ENCODE data around the gene FGF22.
"Not testable (repeated sequence)": the region's sequence is repeated elsewhere in the genome, so short reads cannot be mapped to it uniquely, and the experiment has no call there.

FGF22 gene

DNA sequence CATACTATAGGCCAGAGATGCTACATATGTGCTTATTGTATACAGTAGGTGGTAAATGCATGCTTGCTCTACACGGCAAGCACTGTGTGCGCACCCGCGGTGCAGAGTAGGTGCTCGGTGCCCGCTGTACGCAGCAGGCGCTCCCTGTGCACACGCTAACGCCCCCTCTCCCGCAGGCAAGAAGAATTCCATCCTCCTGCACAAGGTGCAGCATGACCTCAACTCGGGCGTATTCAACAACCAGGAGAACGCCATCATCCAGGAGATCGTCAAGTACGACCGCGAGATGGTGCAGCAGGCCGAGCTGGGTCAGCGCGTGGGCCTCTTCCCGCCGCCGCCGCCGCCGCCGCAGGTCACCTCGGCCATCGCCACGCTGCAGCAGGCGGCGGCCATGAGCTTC, 24.1 kb upstream of the FGF22 start:
- DNase-seq, result no peak
- no peak overlapping the region for H3K4me3 Mint-ChIP-seq

DNA sequence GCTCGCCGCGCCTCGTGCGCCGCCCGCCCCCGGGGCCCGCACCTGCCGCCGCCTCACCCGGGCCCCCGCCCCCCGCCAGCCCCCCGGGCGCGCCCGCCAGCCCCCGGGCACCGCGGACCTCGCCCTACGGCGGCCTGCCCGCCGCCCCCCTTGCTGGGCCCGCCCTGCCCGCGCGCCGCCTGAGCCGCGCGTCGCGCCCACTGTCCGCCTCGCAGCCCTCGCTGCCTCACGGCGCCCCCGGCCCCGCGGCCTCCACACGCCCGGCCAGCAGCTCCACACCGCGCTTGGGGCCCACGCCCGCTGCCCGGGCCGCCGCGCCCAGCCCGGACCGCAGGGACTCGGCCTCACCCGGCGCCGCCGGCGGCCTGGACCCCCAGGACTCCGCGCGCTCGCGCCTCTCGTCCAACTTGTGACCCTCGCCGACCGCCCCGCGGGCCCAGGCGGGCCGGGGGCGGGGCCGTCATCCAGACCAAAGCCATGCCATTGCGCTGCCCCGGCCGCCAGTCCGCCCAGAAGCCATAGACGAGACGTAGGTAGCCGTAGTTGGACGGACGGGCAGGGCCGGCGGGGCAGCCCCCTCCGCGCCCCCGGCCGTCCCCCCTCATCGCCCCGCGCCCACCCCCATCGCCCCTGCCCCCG, 23.5 kb upstream of the FGF22 start:
- Mint-ChIP-seq H3K27me3 (no peaks in the 10 kb centered on the region), H3K4me1 (peaks cover 12% of the 10 kb centered on the region), H3K27ac (no peak overlapping the region), H3K9me3 (no peaks in the 10 kb centered on the region), H3K4me3 (no peak overlapping the region)
- no peak for DNase-seq
- ATAC-seq, result no peak

More for the DNA sequence above, 24.1 kb upstream of the FGF22 start:
- peaks cover 17% of the 10 kb centered on the region for H3K4me1 Mint-ChIP-seq
- no peak for ATAC-seq
- H3K27me3 Mint-ChIP-seq, result no peaks in the 10 kb centered on the region
- H3K27ac Mint-ChIP-seq, result no peak overlapping the region
- H3K9me3 Mint-ChIP-seq, result no peaks in the 10 kb centered on the region

DNA sequence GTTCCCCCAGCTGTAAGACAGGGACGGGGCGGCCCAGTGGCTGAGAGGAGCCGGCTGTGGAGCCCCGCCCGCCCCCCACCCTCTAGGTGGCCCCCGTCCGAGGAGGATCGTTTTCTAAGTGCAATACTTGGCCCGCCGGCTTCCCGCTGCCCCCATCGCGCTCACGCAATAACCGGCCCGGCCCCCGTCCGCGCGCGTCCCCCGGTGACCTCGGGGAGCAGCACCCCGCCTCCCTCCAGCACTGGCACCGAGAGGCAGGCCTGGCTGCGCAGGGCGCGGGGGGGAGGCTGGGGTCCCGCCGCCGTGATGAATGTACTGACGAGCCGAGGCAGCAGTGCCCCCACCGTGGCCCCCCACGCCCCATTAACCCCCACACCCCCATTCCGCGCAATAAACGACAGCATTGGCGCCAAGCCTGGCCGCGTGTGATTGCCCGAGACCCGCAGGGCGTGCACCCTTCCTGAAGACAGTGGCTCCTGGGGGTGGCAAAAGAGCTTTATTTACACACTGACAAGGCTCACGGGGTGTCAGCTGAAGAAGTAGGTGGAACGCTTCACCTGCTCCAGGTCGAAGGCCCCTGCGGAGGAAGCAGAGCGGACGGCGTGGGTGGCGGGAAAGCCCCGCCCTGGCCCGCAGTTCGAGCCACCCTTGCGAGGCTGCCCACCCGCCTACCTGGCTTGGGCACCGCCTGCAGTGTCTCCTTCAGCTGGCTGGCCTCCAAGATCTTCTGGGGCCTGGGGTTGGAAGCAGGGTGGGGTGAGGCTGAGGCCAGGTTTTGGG, 22.7 kb upstream of the FGF22 start:
- Mint-ChIP-seq H3K4me3 (no peak overlapping the region), H3K27me3 (no peaks in the 10 kb centered on the region), H3K27ac (no peak overlapping the region), H3K4me1 (peaks cover 4% of the 10 kb centered on the region), H3K9me3 (no peaks in the 10 kb centered on the region)
- no peak for DNase-seq
- ATAC-seq, result no peak

DNA sequence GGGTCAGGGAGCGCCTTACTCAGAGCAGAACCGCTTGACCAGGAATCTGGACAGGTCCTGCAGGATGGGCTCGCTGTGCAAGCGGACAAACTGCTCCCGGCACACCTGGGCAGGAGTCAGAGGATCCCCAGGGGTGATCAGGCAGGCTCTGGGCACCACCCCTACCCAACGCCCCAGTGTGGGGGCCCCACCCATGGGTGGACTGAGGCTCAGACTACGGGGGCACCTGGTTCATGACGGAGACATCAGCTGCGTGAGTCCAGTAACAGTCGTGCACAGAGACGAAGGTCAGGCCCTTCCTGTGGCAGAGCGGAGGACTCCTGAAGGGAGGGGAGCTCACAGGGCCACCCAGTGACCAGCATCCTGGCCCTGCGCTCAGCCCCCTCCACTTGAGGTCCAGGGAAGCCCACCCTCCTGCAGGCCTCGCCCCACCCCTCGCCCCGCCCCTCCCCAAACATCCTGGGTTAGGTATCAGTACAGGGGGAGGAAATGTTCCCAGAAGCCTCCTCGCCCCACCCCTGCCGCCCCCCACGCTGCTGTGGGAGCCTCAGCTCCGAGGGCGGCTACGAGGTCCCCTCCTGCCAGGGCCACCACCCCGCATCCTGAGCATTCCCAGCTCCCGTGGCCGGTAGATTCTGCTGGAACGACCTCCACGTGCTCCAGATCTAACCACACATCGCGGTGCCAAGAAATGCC, 22.0 kb upstream of the FGF22 start:
- no peak overlapping the region for H3K27ac Mint-ChIP-seq
- peaks cover 4% of the 10 kb centered on the region for H3K4me1 Mint-ChIP-seq
- no peak overlapping the region for H3K4me3 Mint-ChIP-seq
- H3K9me3 Mint-ChIP-seq, result no peaks in the 10 kb centered on the region
- ATAC-seq (no peak), DNase-seq (no peak)
- H3K27me3 Mint-ChIP-seq, result no peaks in the 10 kb centered on the region

DNA sequence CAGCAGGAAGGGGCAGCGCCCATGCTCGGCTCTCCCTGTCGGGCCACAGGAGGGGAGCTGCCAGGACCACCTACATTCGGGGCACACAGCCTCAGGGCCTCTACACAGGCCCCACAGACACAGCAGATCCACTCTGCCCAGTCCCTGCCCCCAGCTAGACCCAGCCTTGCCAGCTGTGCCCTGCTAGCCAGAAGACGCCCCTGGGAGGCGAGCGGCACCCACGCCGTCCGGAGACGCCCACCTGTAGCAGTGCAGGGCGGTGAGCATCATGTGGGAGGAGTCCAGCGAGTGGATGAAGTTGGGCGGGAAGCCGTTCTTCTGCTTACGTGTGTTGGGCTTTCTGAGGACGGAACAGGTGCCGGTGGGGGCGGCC, 21.4 kb upstream of the FGF22 start:
- Mint-ChIP-seq H3K4me1 (peaks cover under 1% of the 10 kb centered on the region), H3K9me3 (no peaks in the 10 kb centered on the region), H3K27me3 (no peaks in the 10 kb centered on the region), H3K4me3 (no peak overlapping the region), H3K27ac (no peak overlapping the region)
- ATAC-seq, result no peak
- no peak for DNase-seq

DNA sequence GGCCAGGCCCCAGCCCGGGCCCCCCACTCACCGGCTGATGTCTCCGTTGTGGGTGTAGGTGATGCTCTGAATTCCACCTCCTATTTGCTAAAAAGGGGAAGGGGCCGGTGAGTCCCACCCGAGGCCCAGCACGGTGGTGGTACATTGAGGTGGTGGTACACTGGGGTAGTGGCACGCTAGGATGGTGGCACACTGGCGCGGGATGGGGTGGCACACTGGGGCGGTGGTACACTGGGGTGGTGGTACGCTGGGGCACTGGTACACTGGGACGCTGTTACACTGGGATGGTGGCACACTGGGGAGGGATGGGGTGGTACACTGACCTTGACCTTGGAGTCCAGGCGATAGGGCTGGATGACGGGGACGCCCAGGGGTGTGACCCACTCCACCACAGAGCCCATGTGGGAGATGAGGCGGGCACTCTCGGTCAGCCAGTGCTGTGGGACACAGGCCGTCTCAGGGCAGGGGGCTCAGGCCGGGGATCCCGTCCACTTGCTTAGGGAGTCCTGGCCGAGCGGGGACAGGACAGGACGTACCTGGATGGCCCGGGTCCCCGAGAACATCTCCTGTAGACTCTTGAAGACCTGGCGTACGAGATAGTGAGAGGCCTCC, 20.9 kb upstream of the FGF22 start:
- H3K4me3 Mint-ChIP-seq, result no peak overlapping the region
- no peaks in the 10 kb centered on the region for H3K27me3 Mint-ChIP-seq
- H3K27ac Mint-ChIP-seq, result no peak overlapping the region
- no peaks in the 10 kb centered on the region for H3K9me3 Mint-ChIP-seq
- H3K4me1 Mint-ChIP-seq, result no peaks in the 10 kb centered on the region
- ATAC-seq (no peak), DNase-seq (no peak)

DNA sequence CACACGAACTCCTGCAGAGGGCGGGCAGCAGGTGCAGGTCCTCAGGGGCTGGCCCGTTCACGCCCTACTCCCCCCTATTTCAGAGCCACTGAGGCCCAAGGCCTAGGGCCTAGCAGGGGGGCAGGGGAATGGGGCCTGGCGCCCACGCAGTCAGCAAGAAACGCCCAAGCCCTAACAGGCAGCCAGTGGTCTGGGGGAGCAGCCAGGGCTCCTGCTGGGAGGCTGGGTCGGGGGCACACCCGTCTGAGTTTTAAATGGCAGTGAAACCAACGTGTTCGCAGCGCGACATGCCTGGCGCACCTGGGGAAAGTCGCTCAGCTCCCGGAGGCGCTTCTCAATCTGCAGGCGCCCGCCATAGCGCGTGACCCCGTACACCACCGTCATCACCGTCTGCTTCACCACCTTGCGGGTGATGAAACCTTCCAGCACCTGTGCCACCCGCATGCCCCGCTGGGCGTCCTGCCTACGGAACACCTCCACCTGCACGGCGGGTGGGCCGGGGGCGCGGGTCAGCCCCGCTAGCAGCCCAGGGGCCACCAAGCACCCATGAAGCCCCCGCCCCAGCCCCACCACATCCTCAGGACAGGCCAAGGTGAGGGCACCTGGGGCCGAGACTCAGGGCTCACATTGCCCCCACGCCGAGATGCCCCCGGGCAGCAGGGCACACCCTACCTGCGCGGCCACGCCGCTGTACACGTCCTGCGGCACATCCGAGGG, 20.2 kb upstream of the FGF22 start:
- Mint-ChIP-seq H3K4me1 (no peaks in the 10 kb centered on the region), H3K9me3 (no peaks in the 10 kb centered on the region), H3K27ac (no peak overlapping the region), H3K4me3 (no peak overlapping the region), H3K27me3 (no peaks in the 10 kb centered on the region)
- no peak for ATAC-seq
- no peak for DNase-seq

DNA sequence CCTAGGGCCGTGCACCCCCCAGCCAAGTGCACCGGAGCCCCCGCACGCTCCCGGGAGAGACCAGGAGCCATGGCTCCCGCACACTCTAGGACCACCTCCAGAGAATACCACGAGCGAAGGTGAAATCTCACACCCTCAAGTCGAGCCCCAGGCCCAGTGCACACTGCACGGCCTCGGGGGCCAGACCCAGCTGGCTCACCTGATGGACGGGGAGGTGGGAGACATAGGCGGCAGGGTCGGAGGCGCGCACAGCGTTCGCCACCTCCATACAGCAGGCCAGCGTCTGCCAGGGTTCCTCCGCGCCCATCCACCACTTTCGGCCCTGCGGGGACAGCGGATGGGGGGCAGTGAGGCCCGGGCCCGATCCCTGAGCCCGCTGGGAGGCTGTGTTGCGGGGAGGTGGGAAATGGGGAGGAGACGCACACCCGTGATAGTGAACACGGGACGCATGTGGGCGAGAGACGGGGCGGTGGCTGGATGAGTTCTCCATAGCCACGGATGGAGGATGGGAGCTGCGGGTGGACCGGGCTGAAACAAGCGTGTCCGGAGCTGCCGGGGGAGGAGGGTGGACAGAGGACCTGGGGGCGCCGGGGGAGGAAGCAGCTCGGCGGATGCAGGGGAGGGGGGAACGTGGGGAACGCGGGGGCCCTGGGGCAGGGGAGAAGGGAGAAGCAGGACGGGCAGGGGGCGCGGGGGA, 19.4 kb upstream of the FGF22 start:
- H3K27me3 Mint-ChIP-seq, result no peaks in the 10 kb centered on the region
- H3K9me3 Mint-ChIP-seq, result no peaks in the 10 kb centered on the region
- no peak overlapping the region for H3K27ac Mint-ChIP-seq
- H3K4me1 Mint-ChIP-seq, result no peaks in the 10 kb centered on the region
- DNase-seq, result no peak
- H3K4me3 Mint-ChIP-seq, result no peak overlapping the region
- no peak for ATAC-seq

DNA sequence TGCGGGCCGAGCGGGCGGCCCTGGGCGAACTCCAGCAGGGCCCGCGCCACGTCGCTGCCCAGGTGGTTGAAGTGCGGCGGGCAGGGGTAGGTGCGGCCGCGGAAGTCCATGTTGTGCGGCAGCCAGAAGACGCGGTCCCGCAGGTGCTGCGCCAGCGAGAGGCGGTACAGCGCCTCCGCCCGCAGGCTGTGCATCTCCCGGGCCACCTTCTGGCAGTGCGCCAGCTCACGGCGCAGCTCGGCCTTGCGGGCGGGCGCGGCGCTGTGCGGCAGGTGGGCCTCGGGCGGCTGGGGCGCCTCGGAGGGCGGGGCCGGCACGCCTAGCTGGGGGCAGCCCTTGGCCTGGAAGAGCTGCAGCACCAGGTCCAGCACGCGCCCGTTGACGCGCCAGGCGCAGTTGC, 18.5 kb upstream of the FGF22 start:
- not testable (repeated sequence) for H3K9me3 Mint-ChIP-seq, H3K4me3 Mint-ChIP-seq, H3K27me3 Mint-ChIP-seq, DNase-seq, H3K4me1 Mint-ChIP-seq
- H3K27ac Mint-ChIP-seq, result peak overlapping the region in 1 of 2 donors; percentile 74
- peak; percentile 15 for ATAC-seq

DNA sequence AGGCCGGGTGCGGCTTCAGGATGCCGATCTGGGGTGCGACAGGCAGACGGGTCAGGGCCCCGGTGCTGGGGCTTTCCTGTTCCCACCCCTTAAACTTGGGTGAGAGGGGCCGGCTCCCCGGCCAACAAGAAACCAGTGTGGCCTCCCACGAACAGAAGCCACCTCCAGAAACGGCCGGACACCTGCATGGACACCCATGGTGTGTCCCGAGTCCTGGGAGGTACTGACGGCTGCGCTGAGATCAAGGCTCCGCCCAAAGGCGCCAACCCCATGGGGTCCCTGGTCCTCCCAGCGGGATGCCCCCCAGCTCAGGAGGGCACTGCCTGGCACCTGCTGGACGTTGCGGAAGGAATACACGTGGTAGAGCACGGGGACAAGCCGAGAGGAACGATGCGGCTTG, 17.9 kb upstream of the FGF22 start:
- Mint-ChIP-seq H3K9me3 (no peaks in the 10 kb centered on the region), H3K4me3 (no peak overlapping the region), H3K27ac (no peak overlapping the region), H3K4me1 (no peaks in the 10 kb centered on the region), H3K27me3 (no peaks in the 10 kb centered on the region)
- DNase-seq, result no peak
- ATAC-seq, result no peak

DNA sequence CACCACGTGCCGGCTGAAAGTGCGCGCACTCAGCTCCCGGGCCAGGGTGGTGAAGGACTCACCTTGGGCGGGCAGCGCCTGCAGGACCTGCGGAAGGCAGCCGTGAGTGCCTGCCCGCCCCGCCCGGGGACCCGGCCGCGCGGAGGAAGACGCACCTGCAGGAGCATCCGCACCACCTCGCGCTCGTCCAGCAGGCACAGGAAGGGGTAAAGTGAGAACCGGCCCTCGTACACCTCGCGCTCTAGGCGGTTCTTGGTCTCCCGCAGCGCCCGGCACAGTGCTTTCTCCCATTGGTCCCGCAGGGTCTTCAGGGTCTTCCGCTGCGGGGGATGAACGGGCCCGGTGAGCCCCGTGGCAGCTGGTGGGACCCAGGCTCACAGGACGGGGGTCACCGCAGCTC, 17.0 kb upstream of the FGF22 start:
- no peak overlapping the region for H3K27ac Mint-ChIP-seq
- ATAC-seq (no peak), DNase-seq (no peak)
- no peaks in the 10 kb centered on the region for H3K4me1 Mint-ChIP-seq
- no peaks in the 10 kb centered on the region for H3K9me3 Mint-ChIP-seq
- no peaks in the 10 kb centered on the region for H3K27me3 Mint-ChIP-seq
- no peak overlapping the region for H3K4me3 Mint-ChIP-seq

DNA sequence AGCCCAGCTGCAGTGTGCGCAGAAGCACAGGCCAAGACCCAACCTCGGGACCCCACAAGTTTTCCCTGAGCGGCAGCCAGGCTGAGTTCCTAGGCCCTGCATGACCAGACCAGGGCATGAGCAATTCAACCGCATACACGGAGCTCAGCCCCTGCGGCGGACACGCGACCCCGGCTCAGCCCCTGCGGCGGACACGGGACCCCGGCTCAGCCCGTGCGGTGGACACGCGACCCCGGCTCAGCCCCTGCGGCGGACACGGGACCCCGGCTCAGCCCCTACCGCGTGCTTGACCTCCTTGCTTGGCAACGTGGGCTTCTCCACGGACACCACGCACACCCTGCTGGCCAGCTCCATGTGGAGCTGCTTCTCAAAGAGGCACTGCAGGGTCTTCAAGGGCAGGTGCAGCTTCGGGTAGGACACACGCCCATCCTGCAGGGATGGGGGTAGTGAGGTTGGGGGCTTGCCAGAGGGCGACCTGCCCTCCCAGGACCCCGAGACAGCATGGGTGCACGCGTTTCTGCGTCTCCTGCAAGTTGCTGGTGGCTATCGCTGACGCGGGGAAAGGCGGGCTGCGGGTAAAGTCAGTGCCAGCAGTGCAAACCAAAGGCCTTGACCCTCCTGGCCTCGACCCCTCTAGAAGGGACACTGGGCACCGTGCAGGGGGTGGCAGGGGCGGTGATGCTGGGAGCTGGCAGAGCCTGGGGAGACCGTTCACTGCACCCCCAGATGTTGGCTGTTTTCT, 16.3 kb upstream of the FGF22 start:
- H3K27me3 Mint-ChIP-seq, result no peaks in the 10 kb centered on the region
- ATAC-seq (no peak), DNase-seq (no peak)
- H3K4me1 Mint-ChIP-seq, result no peaks in the 10 kb centered on the region
- no peaks in the 10 kb centered on the region for H3K9me3 Mint-ChIP-seq
- H3K4me3 Mint-ChIP-seq, result no peak overlapping the region
- H3K27ac Mint-ChIP-seq, result no peak overlapping the region

DNA sequence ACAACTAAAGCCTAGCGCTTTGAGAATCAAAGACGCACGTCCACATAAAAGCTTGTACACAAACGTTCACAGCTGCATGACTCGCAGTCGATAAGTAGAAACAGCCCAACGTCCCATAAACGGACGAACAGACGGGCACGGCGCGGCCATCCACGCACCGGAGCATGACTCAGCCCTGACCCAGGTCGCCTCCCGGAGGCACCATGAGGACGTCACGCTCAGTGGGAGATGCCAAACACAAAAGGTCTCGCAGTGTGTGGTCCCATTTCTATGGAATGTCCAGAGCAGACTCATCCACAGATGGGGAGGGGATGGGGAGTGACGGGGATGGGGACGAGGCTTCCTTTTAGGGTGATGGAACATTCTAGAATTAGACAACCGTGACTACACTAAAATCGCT, 15.7 kb upstream of the FGF22 start:
- Mint-ChIP-seq H3K27me3 (no peaks in the 10 kb centered on the region), H3K4me1 (peaks cover 4% of the 10 kb centered on the region), H3K27ac (no peak overlapping the region), H3K4me3 (no peak overlapping the region), H3K9me3 (no peaks in the 10 kb centered on the region)
- no peak for DNase-seq
- ATAC-seq, result no peak

DNA sequence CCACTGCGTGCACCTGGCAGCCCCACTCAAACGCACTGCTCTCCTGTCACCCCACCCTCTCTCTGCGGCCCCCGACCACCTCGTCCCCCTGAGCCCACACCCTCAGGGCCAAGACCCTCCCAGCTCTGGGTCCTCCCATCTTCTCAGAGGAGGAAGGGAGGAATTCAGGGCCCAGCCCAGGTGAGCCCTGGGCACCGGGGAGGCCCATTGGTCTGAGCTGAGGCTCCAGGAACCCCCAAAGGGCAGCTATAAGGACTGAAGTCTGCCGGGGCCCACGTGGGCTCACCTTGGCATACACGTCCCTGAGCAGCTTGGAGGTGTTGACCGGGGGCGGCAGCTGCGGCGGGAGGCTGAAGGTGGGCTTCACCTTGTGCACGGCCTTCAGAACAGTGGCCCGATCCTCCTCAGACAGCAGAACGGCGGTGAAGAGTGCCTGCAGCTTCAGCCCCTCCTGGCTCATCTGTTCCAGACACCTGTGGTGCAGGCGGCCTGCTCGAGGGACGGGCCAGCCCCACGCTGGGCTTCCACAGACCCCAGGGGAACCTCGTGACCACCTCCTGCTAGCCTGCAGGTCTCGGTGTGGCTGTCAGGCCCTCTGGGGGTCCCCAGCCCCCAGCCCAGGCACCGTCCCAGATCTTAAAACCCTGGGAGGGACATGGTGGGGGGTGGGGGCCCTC, 15.1 kb upstream of the FGF22 start:
- peak overlapping the region in 1 of 2 donors; percentile 63 for H3K27ac Mint-ChIP-seq
- no peaks in the 10 kb centered on the region for H3K9me3 Mint-ChIP-seq
- DNase-seq (no peak), ATAC-seq (no peak)
- H3K27me3 Mint-ChIP-seq, result no peaks in the 10 kb centered on the region
- no peak overlapping the region for H3K4me3 Mint-ChIP-seq
- H3K4me1 Mint-ChIP-seq, result peaks cover 7% of the 10 kb centered on the region
